Adipocyte (in vitro differentiated cells): Measurements from ENCODE around the gene RRBP1.

Source experiments
- DNase-seq: peaks from one replicate; pipeline ENCODE4 v3.0.0-alpha.2; 2015; ENCODE audit warnings: low read depth
- H3K27me3 ChIP-seq: replicated peaks from 2 replicates; pipeline ENCODE4 v1.7.0; 2013; ENCODE audit warnings: mild to moderate bottlenecking, low read length, moderate library complexity; ENCODE audit not compliant: control insufficient read depth, insufficient read depth
- H3K36me3 ChIP-seq: 2 replicates; pipeline ENCODE4 v1.7.0; 2013; ENCODE audit warnings: low read length, mild to moderate bottlenecking, moderate library complexity; ENCODE audit not compliant: control insufficient read depth, insufficient read depth, severe bottlenecking
- H3K4me1 ChIP-seq: 2 replicates; pipeline ENCODE4 v1.7.0; 2013; ENCODE audit warnings: mild to moderate bottlenecking, low read length, moderate library complexity; ENCODE audit not compliant: control insufficient read depth, insufficient read depth
- H3K4me3 ChIP-seq: 2 replicates; pipeline ENCODE4 v1.7.0; 2013; ENCODE audit warnings: mild to moderate bottlenecking, low read length, moderate library complexity
- H3K9ac ChIP-seq: 2 replicates; pipeline ENCODE4 v1.7.0; 2013; ENCODE audit warnings: mild to moderate bottlenecking, low read length, moderate library complexity
- H3K9me3 ChIP-seq: 2 replicates; pipeline ENCODE4 v1.7.0; 2013; ENCODE audit warnings: mild to moderate bottlenecking, low read length, moderate library complexity; ENCODE audit not compliant: control insufficient read depth

The RRBP1 gene

GRCh38 chr20:17622851-17623508, 59.1 kb downstream of the RRBP1 start:
- Histone ChIP-seq H3K9me3 (no peaks in the 10 kb centered on the region), H3K36me3 (peaks cover 97% of the 10 kb centered on the region), H3K4me3 (no peak overlapping the region), H3K9ac (no peak overlapping the region), H3K4me1 (no peaks in the 10 kb centered on the region), H3K27me3 (no peaks in the 10 kb centered on the region)
- no peak for DNase-seq

GRCh38 chr20:17622086-17622850, 59.8 kb downstream of the RRBP1 start:
- no peaks in the 10 kb centered on the region for H3K4me1 ChIP-seq
- no peaks in the 10 kb centered on the region for H3K27me3 ChIP-seq
- DNase-seq, result no peak
- H3K9ac ChIP-seq, result no peak overlapping the region
- peaks cover 99% of the 10 kb centered on the region for H3K36me3 ChIP-seq
- H3K9me3 ChIP-seq, result no peaks in the 10 kb centered on the region
- no peak overlapping the region for H3K4me3 ChIP-seq

- Histone ChIP-seq H3K36me3 (peaks cover 99% of the 10 kb centered on the region), H3K9me3 (no peaks in the 10 kb centered on the region), H3K27me3 (no peaks in the 10 kb centered on the region), H3K4me1 (no peaks in the 10 kb centered on the region), H3K9ac (no peak overlapping the region), H3K4me3 (no peak overlapping the region)
- no peak for DNase-seq
Measured at GRCh38 chr20:17621229-17621968, 60.6 kb downstream of the RRBP1 start.

GRCh38 chr20:17620371-17621228, 61.4 kb downstream of the RRBP1 start:
- H3K36me3 ChIP-seq, result peaks cover 99% of the 10 kb centered on the region
- H3K27me3 ChIP-seq, result no peaks in the 10 kb centered on the region
- no peaks in the 10 kb centered on the region for H3K9me3 ChIP-seq
- H3K4me1 ChIP-seq, result no peaks in the 10 kb centered on the region
- no peak overlapping the region for H3K9ac ChIP-seq
- DNase-seq, result no peak
- no peak overlapping the region for H3K4me3 ChIP-seq

GRCh38 chr20:17619351-17620093, 62.5 kb downstream of the RRBP1 start:
- Histone ChIP-seq H3K4me1 (peaks cover 7% of the 10 kb centered on the region), H3K9me3 (no peaks in the 10 kb centered on the region), H3K4me3 (no peak overlapping the region), H3K27me3 (no peaks in the 10 kb centered on the region), H3K9ac (no peak overlapping the region), H3K36me3 (peaks cover 95% of the 10 kb centered on the region)
- DNase-seq, result no peak

GRCh38 chr20:17618673-17619013, 63.4 kb downstream of the RRBP1 start:
- Histone ChIP-seq H3K9me3 (no peaks in the 10 kb centered on the region), H3K36me3 (peaks cover 87% of the 10 kb centered on the region), H3K9ac (no peak overlapping the region), H3K4me1 (peaks cover 7% of the 10 kb centered on the region), H3K27me3 (no peaks in the 10 kb centered on the region), H3K4me3 (no peak overlapping the region)
- DNase-seq, result no peak

GRCh38 chr20:17617868-17618672, 64.0 kb downstream of the RRBP1 start:
- H3K4me3 ChIP-seq, result no peak overlapping the region
- H3K36me3 ChIP-seq, result peaks cover 81% of the 10 kb centered on the region
- H3K27me3 ChIP-seq, result no peaks in the 10 kb centered on the region
- DNase-seq, result no peak
- H3K9ac ChIP-seq, result no peak overlapping the region
- H3K9me3 ChIP-seq, result no peaks in the 10 kb centered on the region
- peaks cover 7% of the 10 kb centered on the region for H3K4me1 ChIP-seq

GRCh38 chr20:17617212-17617867, 64.7 kb downstream of the RRBP1 start:
- no peak overlapping the region for H3K9ac ChIP-seq
- no peaks in the 10 kb centered on the region for H3K27me3 ChIP-seq
- no peak overlapping the region for H3K4me3 ChIP-seq
- peaks cover 74% of the 10 kb centered on the region for H3K36me3 ChIP-seq
- peaks cover 12% of the 10 kb centered on the region for H3K4me1 ChIP-seq
- no peaks in the 10 kb centered on the region for H3K9me3 ChIP-seq
- peak; percentile 38 for DNase-seq

GRCh38 chr20:17616480-17617211, 65.4 kb downstream of the RRBP1 start:
- H3K9ac ChIP-seq, result no peak overlapping the region
- peaks cover 12% of the 10 kb centered on the region for H3K4me1 ChIP-seq
- H3K27me3 ChIP-seq, result no peaks in the 10 kb centered on the region
- no peak overlapping the region for H3K4me3 ChIP-seq
- no peak for DNase-seq
- H3K9me3 ChIP-seq, result no peaks in the 10 kb centered on the region
- H3K36me3 ChIP-seq, result peaks cover 67% of the 10 kb centered on the region
